ENCODE measurements around the gene SMIM17. TPM values are rescaled to one million over a fixed set of nuclear protein-coding genes. Genes with fewer than 3 reads are reported as not detected.

The SMIM17 gene
- not detected in 2 replicates for total RNA-seq (2014; rRNA removed; shearing (Covaris generic))

DNA sequence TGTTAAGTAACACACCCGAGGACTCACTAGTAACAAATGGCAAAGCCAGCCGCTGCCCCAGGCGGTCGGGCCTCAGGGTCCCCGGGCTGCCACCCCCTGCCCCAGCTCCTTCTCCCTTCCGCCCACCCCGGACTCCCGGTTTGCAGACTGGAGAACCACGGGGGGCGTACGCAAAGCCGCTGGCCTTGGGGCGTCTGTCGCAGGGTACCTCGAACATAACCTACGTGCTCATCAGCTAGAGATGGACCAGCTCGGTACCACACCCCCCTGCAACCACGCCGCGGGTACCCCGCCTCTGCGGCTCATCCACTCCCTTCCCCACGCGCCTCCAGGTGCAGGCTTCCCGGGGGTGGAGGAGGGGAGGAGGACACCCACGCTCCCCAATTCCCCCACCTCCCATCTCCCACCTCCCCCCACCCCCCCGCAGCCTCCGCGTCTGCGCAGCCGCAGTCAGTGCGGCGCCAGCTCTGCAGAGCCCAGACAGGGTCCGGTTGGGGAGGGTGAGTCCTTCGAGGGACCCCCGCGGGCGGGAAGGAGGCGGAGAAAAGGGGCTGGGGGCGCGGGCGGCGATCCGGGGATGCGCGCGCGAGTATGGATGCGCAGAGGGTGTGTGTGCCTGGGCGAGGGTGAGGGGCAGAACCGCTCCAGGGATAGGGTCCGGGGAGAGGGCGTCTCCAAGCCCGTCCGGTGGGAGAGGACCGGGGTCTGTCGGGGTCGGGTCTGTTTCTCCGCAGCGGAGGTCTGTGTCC is at the start of gene SMIM17:
SMIM17 (plus strand) TSS at position 449 of the 749 bp plus-strand sequence. CDS start 2,509 bp downstream, outside the sequence.
- DNase-seq (ENCODE audit: low spot score): no peak

DNA sequence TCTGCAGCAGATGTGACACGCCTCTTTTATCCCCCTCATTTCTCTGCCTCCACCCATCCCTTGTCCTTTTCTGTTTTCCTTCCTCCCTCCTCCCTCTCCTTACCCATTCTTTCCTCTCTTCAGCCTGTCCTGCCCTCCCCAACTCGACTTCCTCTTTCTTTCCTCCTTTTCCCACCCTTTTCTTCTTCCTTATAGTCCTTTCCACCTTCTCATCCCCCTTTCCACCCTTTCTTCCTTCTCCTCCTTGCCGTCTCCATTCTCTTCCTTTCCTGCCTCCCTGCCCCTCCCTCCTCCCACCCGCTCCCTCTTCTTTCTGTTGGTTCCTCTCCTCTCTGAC is 48.5 kb upstream of the SMIM17 start:
- DNase-seq (ENCODE audit: low spot score): no peak

DNA sequence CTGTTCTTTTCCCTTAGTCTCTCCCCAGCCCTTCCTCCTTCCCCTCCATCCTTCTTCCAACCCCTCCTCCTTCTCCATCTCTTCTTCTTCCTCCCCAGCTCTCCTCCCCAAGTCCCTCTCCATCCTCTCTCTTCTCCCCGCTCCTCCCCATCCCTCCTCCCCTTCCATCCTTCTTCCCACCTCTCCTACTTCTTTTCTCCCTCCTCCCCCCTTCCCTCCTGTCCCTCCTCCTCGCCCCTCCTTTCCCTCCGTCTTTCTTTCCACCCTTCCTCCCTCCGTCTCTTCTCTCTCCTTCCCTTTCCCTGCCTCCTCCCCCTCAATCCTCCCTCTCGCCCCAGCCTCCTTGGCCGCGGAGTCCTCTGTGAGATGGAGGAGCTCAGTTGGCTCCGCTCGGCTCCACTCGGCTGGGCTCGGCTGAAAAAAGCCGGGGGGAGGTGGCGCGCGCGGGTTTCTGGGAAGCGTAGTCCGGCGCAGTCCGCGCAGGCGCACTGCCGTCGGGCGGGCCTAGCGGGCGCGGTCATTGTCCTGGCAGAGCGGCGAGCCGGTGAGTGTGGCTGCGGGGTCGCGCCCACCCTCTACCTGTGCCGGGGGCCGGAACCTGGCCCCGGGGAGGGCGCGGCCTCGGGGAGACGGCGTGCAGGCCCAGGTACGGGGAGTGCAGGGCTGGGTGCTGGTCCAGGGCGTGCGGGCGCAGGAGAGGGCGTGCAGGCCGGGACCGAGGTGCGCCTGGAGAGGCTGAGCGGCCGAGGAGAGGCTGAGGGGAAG is 48.0 kb upstream of the SMIM17 start, which contains the start of gene ZNF71:
ZNF71 (plus strand) TSS at position 520 of the 765 bp plus-strand sequence. CDS start 6,257 bp downstream, outside the sequence.
- peak; percentile 88 for DNase-seq (ENCODE audit: low spot score)

DNA sequence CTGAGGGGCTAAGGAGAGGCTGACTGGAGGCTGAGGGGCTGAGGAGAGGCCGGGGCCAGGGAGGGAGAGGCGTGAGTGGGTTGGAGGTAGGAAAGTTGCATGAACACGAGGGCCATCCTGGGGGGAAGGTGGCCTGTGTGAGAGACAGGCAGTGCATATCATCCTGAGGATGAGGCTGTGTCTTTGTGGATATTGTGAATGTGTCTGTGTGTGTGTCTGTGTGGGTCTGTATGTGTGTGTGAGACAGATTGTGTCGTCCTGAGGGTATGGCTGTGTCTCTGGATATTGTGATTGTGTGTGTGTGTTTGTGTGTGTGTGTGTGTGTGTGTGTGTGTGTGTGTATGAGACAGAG is 47.4 kb upstream of the SMIM17 start:
- DNase-seq (ENCODE audit: low spot score): no peak

DNA sequence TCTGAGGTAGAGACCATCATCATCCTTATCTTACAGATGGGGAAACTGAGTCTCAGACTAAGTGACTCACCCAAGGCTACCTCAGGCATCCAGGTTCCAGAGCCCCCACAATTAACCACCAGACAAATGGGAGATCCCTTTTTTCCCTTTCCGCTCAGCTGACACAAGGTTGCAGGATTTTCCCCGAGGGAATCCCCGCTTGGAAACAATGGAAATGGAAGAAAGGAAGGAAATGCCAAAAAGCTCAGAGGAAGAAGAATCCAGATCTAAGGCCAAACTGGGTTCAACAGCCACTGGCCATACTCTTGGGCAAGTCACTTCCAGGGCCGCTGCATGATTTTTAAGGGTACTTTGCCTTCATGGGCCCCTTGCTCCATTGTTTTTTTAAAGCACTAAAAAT is 46.3 kb upstream of the SMIM17 start:
- DNase-seq (ENCODE audit: low spot score): no peak

DNA sequence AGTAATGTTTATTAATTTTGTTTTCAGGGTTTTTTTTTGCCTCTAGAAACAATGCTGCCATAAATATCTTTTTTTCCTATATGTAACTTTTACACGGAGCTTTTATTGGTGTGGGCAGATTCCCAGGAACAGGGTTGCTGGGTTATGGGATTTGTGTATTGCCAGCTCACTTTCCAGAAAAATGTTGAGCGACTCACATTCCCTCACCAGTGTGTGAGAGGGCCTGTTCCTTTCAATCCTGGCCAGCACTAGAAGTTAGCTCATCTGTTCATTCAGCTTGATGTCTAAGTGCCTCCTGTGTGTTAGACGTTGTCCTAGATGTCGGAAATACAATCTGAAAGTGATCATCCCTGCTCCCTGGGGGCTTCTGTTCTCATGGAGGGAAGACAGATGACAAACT is 45.3 kb upstream of the SMIM17 start:
- no peak for DNase-seq (ENCODE audit: low spot score)

DNA sequence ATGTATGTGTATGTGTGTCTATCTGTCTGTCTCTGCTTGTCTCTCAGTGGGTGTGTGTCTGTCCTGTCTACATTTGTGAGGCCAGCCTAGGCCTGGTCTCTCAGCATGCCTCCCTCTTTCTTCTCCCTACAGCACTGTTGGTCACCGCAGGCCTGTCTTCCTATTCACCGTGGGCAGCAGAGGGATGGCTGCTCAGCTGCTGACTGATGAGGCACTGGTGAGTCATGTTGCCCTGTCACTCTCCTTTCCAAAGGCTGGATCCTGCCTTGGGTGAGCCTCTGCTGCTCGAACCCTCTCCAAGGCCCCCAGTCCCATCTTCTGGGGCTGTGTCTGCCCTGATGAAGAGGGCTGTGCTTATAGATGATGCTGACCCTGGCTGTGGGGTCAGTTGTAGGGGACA is 41.6 kb upstream of the SMIM17 start:
- no peak for DNase-seq (ENCODE audit: low spot score)

DNA sequence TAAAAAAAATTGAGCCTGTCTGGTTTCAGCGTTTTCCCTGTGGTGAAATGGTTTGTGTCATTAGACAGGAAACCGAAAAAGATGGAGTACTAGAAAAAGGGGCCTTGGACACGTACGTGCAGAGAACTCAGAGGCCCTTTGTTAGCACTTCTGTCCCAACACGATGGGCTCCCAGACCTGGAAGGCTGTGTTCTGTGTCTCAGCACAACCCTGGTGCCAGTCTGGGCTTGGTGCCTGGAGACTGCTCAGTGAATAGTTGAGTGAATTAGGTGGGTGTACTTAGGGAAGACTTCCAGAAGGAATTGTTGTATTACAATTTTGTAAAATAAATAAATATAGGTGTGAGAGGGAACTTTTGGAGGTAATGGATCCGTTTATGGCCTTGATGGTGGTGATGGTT is 39.1 kb upstream of the SMIM17 start:
- no peak for DNase-seq (ENCODE audit: low spot score)

DNA sequence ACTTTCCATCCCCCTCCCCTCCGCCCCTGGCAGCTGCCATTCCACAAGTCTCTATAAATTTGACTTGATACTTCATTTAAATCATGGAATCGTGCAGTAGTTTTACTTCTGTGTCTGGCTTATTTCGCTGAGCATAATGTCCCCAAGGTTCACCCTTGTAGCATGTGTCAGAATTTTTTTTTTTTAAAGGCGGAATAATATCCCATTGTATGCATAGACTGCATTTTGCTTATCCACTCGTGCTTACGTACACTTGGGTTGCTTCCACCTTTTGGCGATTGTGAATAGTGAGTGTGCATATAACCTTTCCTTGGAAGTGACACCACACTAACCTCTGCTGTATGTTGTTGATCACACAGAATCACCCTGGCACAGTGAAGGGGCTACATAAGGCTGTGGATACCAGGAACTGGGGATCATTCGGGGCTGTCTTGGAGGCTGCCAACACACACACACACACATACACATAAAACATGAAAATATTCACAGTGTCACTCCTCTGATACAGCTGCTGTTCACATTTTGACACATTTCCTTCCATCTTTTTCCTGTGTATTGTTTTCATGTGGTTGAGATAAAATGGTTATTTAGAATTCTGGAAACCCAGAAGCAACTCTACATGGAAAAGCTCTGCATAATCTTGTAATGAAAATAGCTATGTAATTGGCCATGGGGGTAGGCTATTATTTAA is 34.5 kb upstream of the SMIM17 start:
- DNase-seq (ENCODE audit: low spot score): no peak

DNA sequence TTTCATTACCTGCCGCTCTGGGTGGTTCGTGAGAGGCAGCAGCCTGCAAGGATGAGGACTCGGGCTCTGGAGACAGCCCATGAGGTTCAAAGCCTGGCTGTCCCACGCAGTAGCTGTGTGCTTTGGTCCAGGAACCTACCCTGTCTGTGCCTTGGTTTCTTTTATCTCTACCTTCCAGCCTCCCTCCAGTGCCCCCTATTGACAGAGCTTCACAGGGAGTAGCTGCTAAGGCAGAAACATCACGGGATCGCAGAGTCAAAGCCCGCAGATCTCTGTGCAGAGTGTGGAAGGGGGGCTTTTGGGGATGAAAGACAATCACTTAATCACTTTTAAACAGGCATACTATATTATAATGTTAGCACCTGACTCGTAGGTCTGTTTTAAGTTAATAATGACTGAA is 31.7 kb upstream of the SMIM17 start:
- no peak for DNase-seq (ENCODE audit: low spot score)

DNA sequence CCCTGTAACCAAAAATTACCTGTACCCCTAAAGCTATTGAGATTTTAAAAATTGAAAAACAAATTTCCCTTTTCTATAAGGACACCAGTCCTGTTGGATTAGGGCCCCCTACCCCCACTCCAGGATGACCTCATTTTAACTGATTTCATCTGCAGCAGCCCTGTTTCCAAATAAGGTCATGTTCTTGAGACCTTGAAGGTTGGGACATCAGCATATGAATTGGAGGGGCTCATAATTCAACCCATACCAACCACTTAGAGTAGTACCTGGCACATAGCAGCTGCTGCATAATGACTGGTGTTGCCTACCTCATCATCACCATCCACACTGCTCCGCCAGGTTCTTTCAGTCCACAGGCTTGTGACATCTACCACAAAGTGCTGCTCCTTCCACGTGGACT is 30.2 kb upstream of the SMIM17 start:
- no peak for DNase-seq (ENCODE audit: low spot score)

DNA sequence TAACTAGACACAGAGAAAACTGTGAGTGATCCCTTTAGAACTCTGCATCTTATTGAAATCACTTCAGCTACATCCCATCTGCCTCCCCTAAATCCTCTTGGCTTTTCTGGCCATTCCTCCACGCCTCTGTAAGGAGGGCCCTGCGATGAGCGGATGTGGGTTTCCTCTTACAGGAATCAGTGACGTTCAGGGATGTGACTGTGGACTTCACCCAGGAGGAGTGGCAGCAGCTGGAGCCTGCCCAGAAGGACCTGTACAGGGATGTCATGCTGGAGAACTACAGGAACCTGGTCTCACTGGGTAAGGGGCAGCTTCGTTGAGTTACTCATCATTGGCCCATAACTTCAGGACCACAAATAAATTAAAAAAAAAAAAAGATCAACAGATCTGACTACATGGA is 29.3 kb upstream of the SMIM17 start:
- no peak for DNase-seq (ENCODE audit: low spot score)

DNA sequence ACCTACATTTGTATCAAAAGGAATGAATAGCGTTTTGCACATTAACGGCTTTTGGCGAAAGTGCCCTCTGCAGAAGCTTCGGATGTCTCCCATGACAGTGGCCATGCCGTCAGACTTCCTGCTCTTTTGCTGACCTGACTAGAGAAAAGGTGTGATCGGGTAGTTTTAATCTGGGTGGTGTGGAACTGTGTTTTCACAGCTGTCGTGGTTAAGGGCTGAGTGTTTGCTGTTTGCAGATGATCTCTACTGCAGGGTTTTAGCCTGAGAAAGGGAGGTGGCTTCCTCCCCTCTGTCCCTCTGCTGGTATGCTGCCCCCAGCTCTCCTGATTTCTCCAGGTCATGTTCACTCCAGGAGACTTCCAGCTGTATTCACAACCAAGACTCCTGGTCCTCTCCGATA is 25.4 kb upstream of the SMIM17 start:
- no peak for DNase-seq (ENCODE audit: low spot score)

DNA sequence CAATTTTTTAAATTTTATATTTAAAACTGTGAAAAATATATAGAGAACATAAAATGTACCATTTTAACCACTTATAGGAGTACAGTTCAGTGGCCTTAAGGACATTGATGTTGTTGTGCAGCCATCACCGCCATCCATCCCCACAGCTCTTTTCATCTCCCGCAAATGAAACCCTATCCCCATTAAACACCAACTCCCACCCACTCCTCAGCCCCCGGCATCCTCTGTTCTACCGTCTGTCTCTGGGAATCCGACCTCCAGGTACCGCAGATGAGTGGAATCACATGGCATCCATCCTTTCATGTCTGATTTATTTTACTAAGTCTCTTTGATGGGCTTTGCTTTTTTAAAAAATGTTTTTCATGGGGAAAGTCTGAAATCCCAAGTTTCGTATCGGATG is 23.8 kb upstream of the SMIM17 start:
- no peak for DNase-seq (ENCODE audit: low spot score)

DNA sequence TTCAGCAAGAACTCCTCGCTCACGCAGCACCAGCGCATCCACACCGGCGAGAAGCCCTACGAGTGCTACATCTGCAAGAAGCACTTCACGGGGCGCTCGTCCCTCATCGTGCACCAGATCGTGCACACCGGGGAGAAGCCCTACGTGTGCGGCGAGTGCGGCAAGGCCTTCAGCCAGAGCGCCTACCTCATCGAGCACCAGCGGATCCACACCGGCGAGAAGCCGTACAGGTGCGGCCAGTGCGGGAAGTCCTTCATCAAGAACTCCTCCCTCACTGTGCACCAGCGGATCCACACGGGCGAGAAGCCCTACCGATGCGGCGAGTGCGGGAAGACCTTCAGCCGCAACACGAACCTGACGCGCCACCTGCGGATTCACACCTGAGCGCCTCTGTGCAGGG is 20.6 kb upstream of the SMIM17 start:
- no peak for DNase-seq (ENCODE audit: low spot score)

DNA sequence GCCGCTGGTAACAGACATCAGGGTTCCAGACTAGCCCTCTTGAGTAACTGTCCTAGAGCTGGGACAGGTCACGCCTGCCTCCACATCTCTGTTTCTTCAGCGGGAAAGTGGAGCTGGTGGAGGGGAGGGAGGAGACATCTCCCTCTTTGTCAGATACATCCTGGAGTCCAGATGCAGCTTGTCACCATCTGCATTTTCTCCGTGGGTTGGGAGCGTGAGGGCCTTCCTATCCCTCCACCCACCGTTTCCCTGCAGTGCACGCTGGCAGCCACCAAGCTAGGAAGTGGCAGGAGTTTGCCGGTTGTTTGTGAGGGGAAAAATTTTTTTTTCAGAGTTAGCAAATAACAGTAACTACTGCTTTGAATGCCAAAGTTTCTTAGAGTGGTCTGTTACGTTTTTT is 20.0 kb upstream of the SMIM17 start:
- no peak for DNase-seq (ENCODE audit: low spot score)

DNA sequence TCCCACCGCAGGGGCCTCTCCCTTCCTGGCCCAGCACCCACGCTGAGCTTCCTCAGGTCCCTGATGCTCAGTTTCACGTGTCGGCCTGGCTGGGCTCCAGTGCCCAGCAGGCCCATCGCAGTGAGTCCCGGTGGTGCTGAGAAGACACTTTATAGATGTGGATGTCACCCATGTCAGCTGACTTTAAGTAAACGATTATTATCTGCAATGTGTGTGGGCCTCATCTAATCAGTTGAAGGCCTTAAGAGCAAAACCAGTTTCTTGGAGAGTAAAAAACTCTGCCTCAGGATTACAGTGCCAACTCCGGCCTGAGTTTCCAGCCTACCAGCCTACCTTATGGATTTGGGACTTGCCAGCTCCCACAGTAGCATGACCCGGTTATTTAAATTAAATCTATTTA is 17.3 kb upstream of the SMIM17 start:
- no peak for DNase-seq (ENCODE audit: low spot score)

DNA sequence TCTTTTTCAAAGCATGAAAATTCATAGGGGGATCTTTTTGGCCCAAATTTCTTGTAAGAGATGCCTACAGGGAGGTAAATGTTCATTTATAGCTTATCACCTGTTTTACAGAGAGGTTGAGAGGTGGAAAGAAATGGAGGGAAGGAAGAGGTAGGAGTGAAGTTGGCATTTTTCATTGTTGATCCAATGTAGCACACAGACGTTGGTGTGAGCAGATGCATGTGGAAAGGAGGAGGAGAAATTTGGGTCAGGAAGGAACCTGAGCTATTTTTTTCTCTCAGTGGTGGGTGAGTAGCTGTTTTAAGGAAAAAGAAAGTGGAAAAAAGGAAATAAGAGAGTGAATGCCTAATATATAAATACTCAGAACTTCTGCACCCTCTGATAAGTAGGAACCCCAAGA is 9.9 kb upstream of the SMIM17 start:
- DNase-seq (ENCODE audit: low spot score): no peak

DNA sequence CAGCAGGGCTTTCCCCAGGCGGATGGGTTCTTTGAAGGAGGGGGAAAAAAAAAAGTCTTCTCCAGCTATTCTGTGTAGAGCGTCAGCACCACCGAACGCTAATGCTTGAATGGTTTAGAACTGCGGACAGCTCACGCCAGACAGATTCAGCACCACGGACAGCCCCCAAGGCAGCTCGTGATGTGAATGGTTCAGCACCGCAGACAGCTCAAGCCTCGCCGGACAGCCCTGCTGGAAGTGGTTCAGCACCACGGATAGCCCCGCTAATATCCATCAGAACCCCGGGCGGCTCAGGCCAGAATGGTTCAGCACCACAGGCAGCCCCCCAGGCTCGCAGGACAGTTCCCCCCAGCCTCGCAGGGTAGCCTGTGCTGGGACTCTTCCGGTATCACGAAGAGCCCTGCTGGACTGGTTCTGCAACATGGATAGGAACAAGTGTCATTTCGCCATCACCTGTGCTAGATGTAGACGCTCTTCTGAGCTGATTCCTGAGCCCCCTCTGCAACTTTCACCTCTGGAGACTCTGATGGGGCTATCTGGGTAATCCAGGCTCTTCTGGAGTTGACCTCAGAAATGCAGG is 4.9 kb upstream of the SMIM17 start:
- peak; percentile 88 for DNase-seq (ENCODE audit: low spot score)

DNA sequence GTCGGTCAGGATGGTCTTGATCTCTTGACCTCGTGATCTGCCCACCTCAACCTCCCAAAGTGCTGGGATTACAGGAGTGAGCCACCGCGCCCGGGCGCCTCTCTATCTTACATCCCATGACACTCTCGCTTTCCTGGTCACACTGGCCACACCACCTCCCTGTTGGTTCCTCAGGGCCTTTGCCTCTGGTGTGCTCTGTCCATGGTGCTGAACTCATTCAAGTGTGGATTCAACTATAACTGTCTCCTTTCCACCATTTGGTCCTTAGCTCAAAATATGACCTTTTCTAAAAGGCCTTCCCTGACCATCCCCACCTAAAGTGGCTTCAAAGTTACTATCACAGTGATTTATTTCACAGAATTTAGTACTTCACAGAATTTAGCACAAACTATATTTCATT is 3.7 kb upstream of the SMIM17 start:
- DNase-seq (ENCODE audit: low spot score): no peak

DNA sequence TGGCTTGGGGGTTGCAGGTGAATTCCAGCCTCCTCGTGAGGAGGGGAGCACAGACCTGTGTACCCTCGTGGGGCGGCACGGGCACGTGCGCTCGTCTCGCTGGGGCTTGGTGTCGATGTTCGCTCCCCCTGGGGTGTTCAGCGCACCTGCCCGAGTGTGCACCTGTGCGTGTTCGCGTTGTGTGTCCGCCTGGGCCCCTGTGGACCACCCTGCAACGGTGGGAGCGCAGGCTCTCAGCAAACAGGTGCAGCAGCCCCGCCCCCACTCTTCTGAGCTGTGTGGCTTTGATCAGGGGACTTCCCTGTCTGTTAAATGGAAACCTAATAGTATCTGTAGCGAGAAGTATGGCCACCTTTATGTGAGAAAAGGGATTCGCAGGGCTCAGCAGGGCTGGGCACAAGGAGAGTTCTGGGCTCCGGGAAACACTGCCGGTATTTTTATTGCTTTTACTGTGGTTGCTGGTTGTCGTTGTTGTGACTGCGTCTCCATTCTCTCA is 549 bp downstream of the SMIM17 start:
- DNase-seq (ENCODE audit: low spot score): no peak

DNA sequence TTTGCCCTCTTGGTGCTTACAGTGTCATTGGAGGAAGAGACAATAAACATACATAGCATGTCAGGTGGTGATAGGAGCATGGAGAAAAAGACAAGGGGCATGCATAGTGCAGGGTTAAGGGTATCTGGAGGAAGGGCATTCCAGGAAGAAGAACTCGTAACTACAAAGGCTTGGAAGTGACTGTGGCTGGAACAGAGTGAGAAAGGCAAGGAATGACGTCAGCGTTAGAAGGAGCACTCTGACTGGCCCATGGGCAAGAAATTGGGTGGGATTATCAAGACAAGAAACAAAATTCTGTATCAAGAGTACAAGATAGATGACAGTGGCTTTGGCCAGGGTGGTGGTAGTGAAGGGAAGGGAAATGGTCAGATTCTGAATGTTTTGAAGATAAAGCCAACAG is 11.2 kb downstream of the SMIM17 start:
- no peak for DNase-seq (ENCODE audit: low spot score)
